ENCODE measurements around the gene PCDHGB6. TPM values are rescaled to one million over a fixed set of nuclear protein-coding genes. Genes with fewer than 3 reads are reported as not detected.

The PCDHGB6 gene
- total RNA-seq, 1 experiment from 2014 or later: 0.40 TPM

Other genes starting within 250 kb of the PCDHGB6 start
- gene PCDHB7, start 235.4 kb upstream of the PCDHGB6 start, total RNA-seq (2014; rRNA removed): 2.0 and 3.4 TPM in 2 replicates
- gene PCDHB8, start 230.2 kb upstream of the PCDHGB6 start, total RNA-seq (2014; rRNA removed): 9.6 and 12.3 TPM in 2 replicates
- 10.4 and 12.2 TPM in 2 replicates for gene PCDHB16, start 225.6 kb upstream of the PCDHGB6 start, total RNA-seq (2014; rRNA removed)
- 2.8 and 3.1 TPM in 2 replicates for gene PCDHB9, start 220.9 kb upstream of the PCDHGB6 start, total RNA-seq (2014; rRNA removed)
- 2.4 and 2.8 TPM in 2 replicates for gene PCDHB10, start 215.7 kb upstream of the PCDHGB6 start, total RNA-seq (2014; rRNA removed)
- gene PCDHB11, start 208.4 kb upstream of the PCDHGB6 start, total RNA-seq (2014; rRNA removed): 0.77 and 1.5 TPM in 2 replicates
- gene PCDHB12, start 199.3 kb upstream of the PCDHGB6 start, total RNA-seq (2014; rRNA removed): 3.1 and 3.6 TPM in 2 replicates
- 3.5 and 5.1 TPM in 2 replicates for gene PCDHB13, start 194.1 kb upstream of the PCDHGB6 start, total RNA-seq (2014; rRNA removed)
- gene PCDHB14, start 184.7 kb upstream of the PCDHGB6 start, total RNA-seq (2014; rRNA removed): 4.3 and 4.9 TPM in 2 replicates
- 3.8 TPM in 2 replicates for gene PCDHB15, start 162.6 kb upstream of the PCDHGB6 start, total RNA-seq (2014; rRNA removed)
- gene SLC25A2, start 104.0 kb upstream of the PCDHGB6 start, total RNA-seq (2014; rRNA removed): 0.17 TPM in 1 of 2 replicates, not detected in the other
- 65.1 and 67.6 TPM in 2 replicates for gene TAF7, start 87.2 kb upstream of the PCDHGB6 start, total RNA-seq (2014; rRNA removed)
- 5.3 and 7.1 TPM in 2 replicates for gene PCDHGA1, start 77.5 kb upstream of the PCDHGB6 start, total RNA-seq (2014; rRNA removed)
- 0.90 and 1.1 TPM in 2 replicates for gene PCDHGA2, start 69.3 kb upstream of the PCDHGB6 start, total RNA-seq (2014; rRNA removed)
- gene PCDHGA3, start 64.2 kb upstream of the PCDHGB6 start, total RNA-seq (2014; rRNA removed): 0.57 TPM in 1 of 2 replicates, not detected in the other
- gene PCDHGB1, start 57.9 kb upstream of the PCDHGB6 start, total RNA-seq (2014; rRNA removed): 6.8 and 8.1 TPM in 2 replicates
- 3.9 and 4.4 TPM in 2 replicates for gene PCDHGA4, start 53.0 kb upstream of the PCDHGB6 start, total RNA-seq (2014; rRNA removed)
- gene PCDHGB2, start 48.0 kb upstream of the PCDHGB6 start, total RNA-seq (2014; rRNA removed): 9.0 and 12.5 TPM in 2 replicates
- gene PCDHGA5, start 43.9 kb upstream of the PCDHGB6 start, total RNA-seq (2014; rRNA removed): 0.98 and 1.5 TPM in 2 replicates
- 1.4 and 1.6 TPM in 2 replicates for gene PCDHGB3, start 37.8 kb upstream of the PCDHGB6 start, total RNA-seq (2014; rRNA removed)
- 0.77 and 0.98 TPM in 2 replicates for gene PCDHGA6, start 34.1 kb upstream of the PCDHGB6 start, total RNA-seq (2014; rRNA removed)
- 0.57 and 0.77 TPM in 2 replicates for gene PCDHGA7, start 25.3 kb upstream of the PCDHGB6 start, total RNA-seq (2014; rRNA removed)
- 0.69 and 0.71 TPM in 2 replicates for gene PCDHGB4, start 20.3 kb upstream of the PCDHGB6 start, total RNA-seq (2014; rRNA removed)
- gene PCDHGA8, start 15.4 kb upstream of the PCDHGB6 start, total RNA-seq (2014; rRNA removed): 0.26 and 0.75 TPM in 2 replicates
- gene PCDHGB5, start 10.1 kb upstream of the PCDHGB6 start, total RNA-seq (2014; rRNA removed): 0.52 and 2.1 TPM in 2 replicates
- 0.64 and 0.75 TPM in 2 replicates for gene PCDHGA9, start 5.2 kb upstream of the PCDHGB6 start, total RNA-seq (2014; rRNA removed)
- 17.4 and 21.4 TPM in 2 replicates for gene PCDHGA10, start 5.0 kb downstream of the PCDHGB6 start, total RNA-seq (2014; rRNA removed)
- 0.52 and 0.83 TPM in 2 replicates for gene PCDHGB7, start 9.7 kb downstream of the PCDHGB6 start, total RNA-seq (2014; rRNA removed)
- gene PCDHGA11, start 13.0 kb downstream of the PCDHGB6 start, total RNA-seq (2014; rRNA removed): 0.64 and 0.75 TPM in 2 replicates
- 6.1 and 6.9 TPM in 2 replicates for gene PCDHGA12, start 22.5 kb downstream of the PCDHGB6 start, total RNA-seq (2014; rRNA removed)
- 96.0 and 98.3 TPM in 2 replicates for gene PCDHGC3, start 67.9 kb downstream of the PCDHGB6 start, total RNA-seq (2014; rRNA removed)
- 0.69 and 0.83 TPM in 2 replicates for gene PCDHGC4, start 77.0 kb downstream of the PCDHGB6 start, total RNA-seq (2014; rRNA removed)
- gene PCDHGC5, start 81.1 kb downstream of the PCDHGB6 start, total RNA-seq (2014; rRNA removed): 1.7 and 2.0 TPM in 2 replicates
- 28.2 and 38.9 TPM in 2 replicates for gene DIAPH1, start 211.0 kb downstream of the PCDHGB6 start, total RNA-seq (2014; rRNA removed)
- 58.8 and 65.2 TPM in 2 replicates for gene HDAC3, start 228.8 kb downstream of the PCDHGB6 start, total RNA-seq (2014; rRNA removed)
- gene RELL2, start 229.0 kb downstream of the PCDHGB6 start, total RNA-seq (2014; rRNA removed): 5.2 and 7.0 TPM in 2 replicates
- 10.1 and 12.5 TPM in 2 replicates for gene FCHSD1, start 243.4 kb downstream of the PCDHGB6 start, total RNA-seq (2014; rRNA removed)